ENCODE measurements around the gene SLCO2A1.
"Not testable (repeated sequence)": the region's sequence is repeated elsewhere in the genome, so short reads cannot be mapped to it uniquely, and the experiment has no call there.

DNA sequence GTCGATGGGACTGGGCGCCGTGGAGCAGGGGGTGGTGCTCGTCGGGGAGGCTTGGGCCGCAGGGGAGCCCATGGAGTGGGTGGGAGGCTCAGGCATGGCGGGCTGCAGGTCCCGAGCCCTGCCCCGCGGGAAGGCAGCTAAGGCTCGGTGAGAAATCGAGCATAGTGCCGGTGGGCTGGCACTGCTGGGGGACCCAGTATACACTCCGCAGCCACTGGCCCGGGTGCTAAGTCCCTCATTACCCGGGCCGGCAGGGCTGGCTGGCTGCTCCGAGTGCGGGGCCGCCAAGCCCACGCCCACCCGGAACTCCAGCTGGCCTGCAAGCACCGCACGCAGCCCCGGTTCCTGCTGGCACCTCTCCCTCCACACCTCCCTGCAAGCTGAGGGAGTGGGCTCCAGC, 40.6 kb upstream of the SLCO2A1 start:
- TF ChIP-seq EZH2phosphoT487 (IDR thresholded peaks at IDR 0.05; ENCODE audit: insufficient read depth, low read depth); EZH2 (IDR thresholded peaks at IDR 0.05; ENCODE audit: insufficient read depth, poor library complexity, severe bottlenecking): not testable (repeated sequence)

All from GM23248 (cell line).